ENCODE results near the gene SPEM3.

DNA sequence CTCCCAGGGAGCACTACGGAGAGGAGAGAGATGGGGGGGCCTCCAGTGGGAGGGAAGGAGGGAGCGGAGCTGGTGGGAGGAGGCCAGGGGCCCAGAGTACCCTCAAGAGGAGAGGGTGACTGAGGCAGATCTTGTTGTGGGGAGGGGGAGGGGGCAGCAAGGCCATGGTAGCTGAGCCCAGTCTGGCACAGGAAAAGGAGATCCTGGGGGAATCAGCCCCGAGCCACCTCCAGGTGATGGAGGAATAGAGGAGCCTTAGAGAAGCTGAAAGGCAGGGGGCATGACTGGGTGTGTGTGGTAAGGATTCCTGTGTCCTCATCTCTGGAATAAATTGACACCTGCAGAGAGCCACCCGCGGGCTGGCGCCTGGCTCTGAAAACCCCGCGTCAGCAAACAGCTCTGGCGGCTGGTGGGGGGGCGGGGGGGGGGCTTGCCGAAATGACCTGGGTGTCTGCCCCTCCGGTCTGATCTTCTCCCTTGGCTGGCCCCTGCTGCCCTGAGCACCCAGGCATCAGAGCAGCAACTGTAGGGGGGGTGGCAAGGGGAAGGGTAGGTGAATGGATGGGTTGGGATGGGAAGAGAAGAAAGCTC, 22.3 kb upstream of the SPEM3 start:
- TF ChIP-seq CREB1 (IDR thresholded peaks at IDR 0.05; ENCODE audit: low read depth) (no peak), EP300 (IDR thresholded peaks at IDR 0.05; ENCODE audit: borderline replicate concordance) (no peak)
- TF ChIP-seq, protein P1, sequence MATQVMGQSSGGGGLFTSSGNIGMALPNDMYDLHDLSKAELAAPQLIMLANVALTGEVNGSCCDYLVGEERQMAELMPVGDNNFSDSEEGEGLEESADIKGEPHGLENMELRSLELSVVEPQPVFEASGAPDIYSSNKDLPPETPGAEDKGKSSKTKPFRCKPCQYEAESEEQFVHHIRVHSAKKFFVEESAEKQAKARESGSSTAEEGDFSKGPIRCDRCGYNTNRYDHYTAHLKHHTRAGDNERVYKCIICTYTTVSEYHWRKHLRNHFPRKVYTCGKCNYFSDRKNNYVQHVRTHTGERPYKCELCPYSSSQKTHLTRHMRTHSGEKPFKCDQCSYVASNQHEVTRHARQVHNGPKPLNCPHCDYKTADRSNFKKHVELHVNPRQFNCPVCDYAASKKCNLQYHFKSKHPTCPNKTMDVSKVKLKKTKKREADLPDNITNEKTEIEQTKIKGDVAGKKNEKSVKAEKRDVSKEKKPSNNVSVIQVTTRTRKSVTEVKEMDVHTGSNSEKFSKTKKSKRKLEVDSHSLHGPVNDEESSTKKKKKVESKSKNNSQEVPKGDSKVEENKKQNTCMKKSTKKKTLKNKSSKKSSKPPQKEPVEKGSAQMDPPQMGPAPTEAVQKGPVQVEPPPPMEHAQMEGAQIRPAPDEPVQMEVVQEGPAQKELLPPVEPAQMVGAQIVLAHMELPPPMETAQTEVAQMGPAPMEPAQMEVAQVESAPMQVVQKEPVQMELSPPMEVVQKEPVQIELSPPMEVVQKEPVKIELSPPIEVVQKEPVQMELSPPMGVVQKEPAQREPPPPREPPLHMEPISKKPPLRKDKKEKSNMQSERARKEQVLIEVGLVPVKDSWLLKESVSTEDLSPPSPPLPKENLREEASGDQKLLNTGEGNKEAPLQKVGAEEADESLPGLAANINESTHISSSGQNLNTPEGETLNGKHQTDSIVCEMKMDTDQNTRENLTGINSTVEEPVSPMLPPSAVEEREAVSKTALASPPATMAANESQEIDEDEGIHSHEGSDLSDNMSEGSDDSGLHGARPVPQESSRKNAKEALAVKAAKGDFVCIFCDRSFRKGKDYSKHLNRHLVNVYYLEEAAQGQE (IDR thresholded peaks at IDR 0.05; ENCODE audit: low read depth) = no peak
